Fibroblast of skin of abdomen (primary cell): Measurements from ENCODE around the gene PIP5K1C. TPM values are rescaled to one million over a fixed set of nuclear protein-coding genes. Genes with fewer than 3 reads are reported as not detected.

Experiments
- DNase-seq: peaks from one replicate; pipeline ENCODE4 v3.0.0-alpha.2; 2013
- polyA plus RNA-seq, 2 experiments: library from polyadenylated mRNA; unstranded; fragments of 120-200 nt; gene quantifications; one replicate each; pipeline ENCODE4 v1.2.1, GENCODE V29; 2013; ENCODE audit not compliant: insufficient read length in 2 of 2

PIP5K1C gene
- 33.8 TPM for polyA plus RNA-seq (2013, experiment 1 of 2; ENCODE audit: insufficient read length)
- 36.3 TPM for polyA plus RNA-seq (2013, experiment 2 of 2; ENCODE audit: insufficient read length)

DNA sequence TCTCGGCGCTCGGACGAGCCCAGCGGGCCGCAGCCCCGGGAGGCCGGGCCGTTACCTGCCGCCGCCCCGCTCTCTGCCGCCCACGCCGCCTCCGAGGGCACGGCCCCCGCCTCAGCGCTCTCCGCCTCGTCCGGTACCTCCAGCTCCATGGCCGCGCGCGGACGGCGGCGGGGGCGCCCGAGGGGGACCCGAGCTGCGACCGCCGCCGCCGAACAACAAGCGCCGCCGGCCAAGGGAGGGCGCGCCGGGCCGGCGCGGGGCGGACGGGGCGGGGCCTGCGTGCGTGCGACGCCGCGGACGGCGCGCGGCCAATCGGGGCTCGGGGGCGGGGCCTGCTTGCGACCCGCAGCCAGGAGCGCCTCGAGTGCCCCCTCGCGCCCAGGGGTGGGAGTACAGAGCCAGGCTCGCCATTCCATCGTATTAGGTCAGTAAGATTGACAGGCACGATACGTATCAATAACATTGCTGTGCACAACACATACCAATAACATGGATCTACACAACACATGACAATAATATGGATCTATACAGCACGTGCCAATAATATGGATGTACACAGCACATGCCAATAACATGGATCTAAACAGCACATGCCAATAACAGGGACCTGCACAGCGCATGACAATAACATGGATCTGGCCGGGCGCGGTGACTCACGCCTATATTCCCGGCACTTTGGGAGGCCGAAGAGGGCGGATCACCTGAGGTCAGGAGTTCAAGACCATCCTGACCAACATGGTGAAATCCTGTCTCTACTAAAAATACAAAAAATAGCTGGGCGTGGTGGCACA, at the start of gene PIP5K1C:
Gene PIP5K1C (minus strand): TSS at position 227 of the 791 bp plus-strand sequence. CDS start 78 bp downstream, at position 149.
- DNase-seq, result peak; percentile 84

- no peak for DNase-seq
These were observed 48.7 kb upstream of the PIP5K1C start for GRCh38 chr19:3748965-3749364.

DNA sequence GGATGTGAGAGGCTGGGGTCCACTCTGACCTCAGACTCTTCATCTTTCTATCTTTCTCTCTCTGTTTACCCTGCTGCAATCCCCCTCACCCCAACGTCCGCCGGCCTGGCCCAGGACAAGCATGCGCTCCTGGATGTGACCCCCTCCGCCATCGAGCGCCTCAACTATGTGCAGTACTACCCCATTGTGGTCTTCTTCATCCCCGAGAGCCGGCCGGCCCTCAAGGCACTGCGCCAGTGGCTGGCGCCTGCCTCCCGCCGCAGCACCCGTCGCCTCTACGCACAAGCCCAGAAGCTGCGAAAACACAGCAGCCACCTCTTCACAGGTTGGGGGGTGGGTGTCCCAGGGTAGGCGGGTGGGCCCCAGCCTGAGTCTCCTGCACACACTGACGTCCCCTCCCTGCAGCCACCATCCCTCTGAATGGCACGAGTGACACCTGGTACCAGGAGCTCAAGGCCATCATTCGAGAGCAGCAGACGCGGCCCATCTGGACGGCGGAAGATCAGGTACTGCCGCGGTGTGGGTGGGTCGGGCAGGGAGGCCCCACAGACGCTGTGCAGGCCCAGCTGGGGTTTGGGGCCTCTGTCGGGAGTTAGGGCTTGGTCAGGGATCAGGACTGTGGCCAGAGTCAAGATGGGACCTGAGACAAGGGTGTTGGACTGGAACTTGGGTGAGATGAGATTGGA, 46.2 kb upstream of the PIP5K1C start:
- DNase-seq, result no peak

- no peak for DNase-seq
These were observed 45.2 kb upstream of the PIP5K1C start for GRCh38 chr19:3745363-3746045.

DNA sequence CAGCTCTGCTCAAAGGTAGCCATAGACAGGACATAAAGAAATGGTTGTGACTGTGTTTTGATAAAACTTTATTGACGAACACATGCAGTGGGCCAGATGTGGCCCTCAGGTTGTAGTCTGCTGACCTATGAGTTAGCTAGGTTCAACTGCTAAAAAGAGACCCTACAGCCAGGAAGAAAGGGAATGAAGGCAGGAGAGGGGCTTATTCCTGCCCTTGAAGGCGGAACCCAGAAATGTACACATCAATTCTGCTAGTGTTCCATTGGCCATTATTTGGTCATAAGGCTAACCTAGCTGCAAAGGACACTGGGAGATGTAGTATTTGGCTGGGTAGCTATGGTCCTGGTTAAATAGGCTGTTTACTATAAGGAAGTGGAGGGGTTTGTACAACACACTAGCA, 43.2 kb upstream of the PIP5K1C start:
- DNase-seq, result no peak

GRCh38 chr19:3740431-3740830, 40.2 kb upstream of the PIP5K1C start:
- no peak for DNase-seq

DNA sequence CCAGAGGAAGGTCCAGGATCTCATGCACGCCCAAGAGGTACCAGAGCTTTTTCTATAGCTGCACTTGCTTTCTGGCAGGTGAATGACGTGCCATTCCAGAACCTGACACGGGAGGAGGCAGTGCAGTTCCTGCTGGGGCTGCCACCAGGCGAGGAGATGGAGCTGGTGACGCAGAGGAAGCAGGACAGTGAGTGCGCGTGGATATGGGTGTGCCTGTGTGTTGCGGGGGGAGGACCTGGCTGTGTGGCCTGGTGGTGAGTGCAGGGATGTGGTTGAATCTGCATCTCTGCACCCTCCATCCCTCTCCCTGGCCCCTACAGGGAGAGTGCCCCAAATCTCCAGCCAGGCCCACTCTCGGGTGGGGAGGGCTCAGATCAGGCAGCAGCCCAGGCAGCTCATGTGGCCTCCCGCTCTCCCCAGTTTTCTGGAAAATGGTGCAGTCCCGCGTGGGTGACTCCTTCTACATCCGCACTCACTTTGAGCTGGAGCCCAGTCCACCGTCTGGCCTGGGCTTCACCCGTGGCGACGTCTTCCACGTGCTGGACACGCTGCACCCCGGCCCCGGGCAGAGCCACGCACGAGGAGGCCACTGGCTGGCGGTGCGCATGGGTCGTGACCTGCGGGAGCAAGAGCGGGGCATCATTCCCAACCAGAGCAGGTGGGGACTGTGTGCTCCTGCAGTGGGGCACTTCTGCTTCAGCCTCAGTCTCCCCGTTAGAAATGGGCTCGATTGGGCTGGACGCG, 38.4 kb upstream of the PIP5K1C start:
- no peak for DNase-seq

GRCh38 chr19:3737487-3738205, 37.4 kb upstream of the PIP5K1C start:
- no peak for DNase-seq

- DNase-seq, result no peak
These were observed 35.9 kb upstream of the PIP5K1C start for GRCh38 chr19:3736106-3736724.

GRCh38 chr19:3734310-3734600, 34.0 kb upstream of the PIP5K1C start:
- DNase-seq, result no peak

- DNase-seq, result no peak
These were observed 33.5 kb upstream of the PIP5K1C start for GRCh38 chr19:3733549-3734309.

- no peak for DNase-seq
These were observed 31.8 kb upstream of the PIP5K1C start for GRCh38 chr19:3732108-3732507.

DNA sequence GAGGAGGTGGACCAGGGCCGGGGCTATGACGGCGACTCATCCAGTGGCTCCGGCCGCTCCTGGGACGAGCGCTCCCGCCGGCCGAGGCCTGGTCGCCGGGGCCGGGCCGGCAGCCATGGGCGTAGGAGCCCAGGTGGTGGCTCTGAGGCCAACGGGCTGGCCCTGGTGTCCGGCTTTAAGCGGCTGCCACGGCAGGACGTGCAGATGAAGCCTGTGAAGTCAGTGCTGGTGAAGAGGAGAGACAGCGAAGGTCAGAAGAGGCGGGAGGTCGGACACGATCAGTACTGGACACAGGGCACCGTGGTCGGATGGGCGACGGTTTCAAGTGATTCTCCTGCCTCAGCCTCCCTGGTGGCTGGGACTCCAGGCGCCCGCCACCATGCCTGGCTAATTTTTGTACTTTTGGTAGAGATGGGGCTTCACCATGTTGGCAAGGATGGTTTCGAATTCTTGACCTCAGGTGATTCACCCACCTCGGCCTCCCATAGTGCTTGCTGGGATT, 30.2 kb upstream of the PIP5K1C start:
- no peak for DNase-seq

- no peak for DNase-seq
These were observed 25.5 kb upstream of the PIP5K1C start for GRCh38 chr19:3725640-3726310.

DNA sequence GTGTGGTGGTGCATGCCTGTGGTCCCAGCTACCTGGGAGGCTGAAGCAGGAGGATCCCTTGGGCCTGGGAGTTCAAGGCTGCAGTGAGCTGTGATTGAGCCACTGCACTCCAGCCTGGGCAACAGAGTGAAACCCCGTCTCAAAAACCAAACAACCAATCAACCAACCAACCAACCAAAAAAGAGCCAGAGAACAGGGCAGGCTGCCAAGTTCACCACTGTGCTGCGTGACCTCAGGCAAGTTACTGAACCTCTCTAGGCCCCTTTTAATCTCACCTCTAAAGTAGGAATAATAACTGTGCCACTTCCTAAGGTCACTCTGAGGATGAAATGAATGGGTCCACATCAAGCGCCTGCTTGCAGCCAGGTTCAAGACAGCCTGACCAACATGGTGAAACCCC, 24.9 kb upstream of the PIP5K1C start:
- no peak for DNase-seq

DNA sequence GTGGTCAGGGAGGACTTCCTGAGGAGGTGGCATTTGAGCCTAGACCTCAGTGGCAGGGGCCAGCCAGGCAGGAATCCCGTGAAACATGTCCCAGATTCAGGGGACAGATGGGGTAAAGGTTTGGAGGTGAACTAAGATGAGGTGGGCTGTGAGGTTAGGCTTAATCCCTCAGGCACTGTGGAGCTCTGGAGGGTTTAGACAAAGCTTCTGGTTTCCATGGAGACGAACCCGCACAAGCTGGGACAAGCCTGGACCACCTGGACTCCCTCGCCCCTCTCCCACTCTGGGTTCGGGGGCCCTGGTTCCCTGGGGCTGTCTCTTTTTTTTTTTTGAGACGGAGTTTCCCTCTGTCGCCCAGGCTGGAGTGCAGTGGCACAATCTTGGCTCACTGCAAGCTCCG, 23.6 kb upstream of the PIP5K1C start:
- no peak for DNase-seq

- DNase-seq, result no peak
These were observed 22.8 kb upstream of the PIP5K1C start for GRCh38 chr19:3723110-3723488.

DNA sequence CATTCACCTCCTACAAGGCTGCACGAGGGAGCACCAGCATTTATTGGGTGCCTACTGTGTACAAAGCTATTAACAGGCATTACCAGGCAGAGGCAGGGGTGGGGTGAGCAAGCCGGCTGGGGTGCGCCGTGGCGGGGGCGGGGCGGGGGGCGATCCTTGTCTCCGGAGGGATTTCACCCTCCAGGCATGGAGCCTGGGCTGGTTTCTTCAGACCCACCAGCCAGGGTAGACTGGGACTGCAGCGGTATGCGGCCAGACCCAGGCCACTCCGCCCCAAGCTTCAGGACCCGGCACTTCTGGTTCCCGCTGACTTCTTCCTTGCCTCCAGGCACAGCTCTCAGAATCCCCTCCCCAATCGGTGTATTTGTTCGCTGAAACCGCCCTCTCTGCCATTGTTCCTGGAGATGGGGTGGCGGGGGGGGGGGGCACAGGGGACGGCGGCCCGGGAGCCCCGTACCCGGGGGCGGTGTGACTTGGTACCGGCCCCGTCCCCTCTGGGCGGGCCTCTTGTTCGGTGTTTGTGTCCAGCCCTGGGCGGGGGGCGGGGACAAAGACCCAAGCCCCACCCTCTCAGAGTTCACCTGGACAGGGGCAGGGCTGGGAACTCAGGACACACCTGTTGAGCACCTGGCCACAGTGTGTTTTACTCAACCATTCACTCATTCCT, 22.3 kb upstream of the PIP5K1C start:
- no peak for DNase-seq

- no peak for DNase-seq
These were observed 21.7 kb upstream of the PIP5K1C start for GRCh38 chr19:3721887-3722442.
